Kasumi-1 (cell line): Measurements from ENCODE around the gene SV2A.
"Not testable (repeated sequence)": the region's sequence is repeated elsewhere in the genome, so short reads cannot be mapped to it uniquely, and the experiment has no call there.

Experiments used
- DNase-seq, 2 experiments: peaks; one replicate each; lab custom pipeline; 2025; lab: John Stamatoyannopoulos, UW

SV2A gene, protein sequence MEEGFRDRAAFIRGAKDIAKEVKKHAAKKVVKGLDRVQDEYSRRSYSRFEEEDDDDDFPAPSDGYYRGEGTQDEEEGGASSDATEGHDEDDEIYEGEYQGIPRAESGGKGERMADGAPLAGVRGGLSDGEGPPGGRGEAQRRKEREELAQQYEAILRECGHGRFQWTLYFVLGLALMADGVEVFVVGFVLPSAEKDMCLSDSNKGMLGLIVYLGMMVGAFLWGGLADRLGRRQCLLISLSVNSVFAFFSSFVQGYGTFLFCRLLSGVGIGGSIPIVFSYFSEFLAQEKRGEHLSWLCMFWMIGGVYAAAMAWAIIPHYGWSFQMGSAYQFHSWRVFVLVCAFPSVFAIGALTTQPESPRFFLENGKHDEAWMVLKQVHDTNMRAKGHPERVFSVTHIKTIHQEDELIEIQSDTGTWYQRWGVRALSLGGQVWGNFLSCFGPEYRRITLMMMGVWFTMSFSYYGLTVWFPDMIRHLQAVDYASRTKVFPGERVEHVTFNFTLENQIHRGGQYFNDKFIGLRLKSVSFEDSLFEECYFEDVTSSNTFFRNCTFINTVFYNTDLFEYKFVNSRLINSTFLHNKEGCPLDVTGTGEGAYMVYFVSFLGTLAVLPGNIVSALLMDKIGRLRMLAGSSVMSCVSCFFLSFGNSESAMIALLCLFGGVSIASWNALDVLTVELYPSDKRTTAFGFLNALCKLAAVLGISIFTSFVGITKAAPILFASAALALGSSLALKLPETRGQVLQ

GRCh38 chr1:149917571-149918144, at the start of gene SV2A:
Gene SV2A (minus strand): TSS chr1:149917844. CDS start chr1:149913840, 4,004 bp downstream.
- peak; percentile 71 to 74 for DNase-seq

- no peak for DNase-seq
These were observed 49.4 kb upstream of the SV2A start for GRCh38 chr1:149967041-149967440.

- DNase-seq, result no peak
These were observed 48.8 kb upstream of the SV2A start for GRCh38 chr1:149966405-149966804.

DNA sequence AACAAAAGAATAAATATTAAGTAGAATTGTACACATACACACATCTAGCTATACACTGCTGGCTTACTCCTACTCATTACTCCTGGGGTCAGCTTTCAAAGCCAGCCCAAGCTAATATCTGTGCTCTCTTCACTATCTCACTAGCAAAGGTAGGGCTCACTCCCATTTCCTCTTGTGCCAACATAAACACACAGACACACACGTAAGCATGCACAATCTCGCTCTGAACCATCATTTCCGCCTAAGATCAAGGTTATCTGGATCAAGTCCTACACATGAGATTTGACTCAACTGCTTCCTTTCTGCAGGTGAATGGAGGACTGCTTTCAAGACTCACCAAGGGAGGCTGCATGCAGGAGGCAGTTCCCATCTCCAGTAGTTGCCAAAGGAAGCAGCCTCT, 47.8 kb upstream of the SV2A start:
- DNase-seq, result no peak

GRCh38 chr1:149963358-149963757, 45.7 kb upstream of the SV2A start:
- DNase-seq, result no peak

DNA sequence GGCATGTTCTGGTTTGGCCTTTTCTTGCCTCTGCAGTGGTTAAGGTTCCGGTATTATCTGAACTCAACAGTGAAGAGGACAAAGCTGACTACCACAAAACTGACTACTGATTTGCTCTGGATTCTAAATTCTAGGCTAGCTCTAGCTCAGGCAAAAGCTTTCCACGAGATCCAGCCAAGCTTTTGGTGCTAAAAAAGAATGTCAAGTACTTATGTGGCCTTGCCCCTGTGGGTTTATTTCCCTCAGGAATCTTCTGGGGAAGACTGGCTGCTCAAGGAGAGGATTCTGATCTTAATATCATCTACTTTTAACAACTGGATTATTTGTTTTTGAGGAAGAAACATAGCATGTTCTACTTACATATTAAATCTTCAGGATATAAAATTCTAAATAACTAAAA, 45.1 kb upstream of the SV2A start:
- DNase-seq, result no peak

DNA sequence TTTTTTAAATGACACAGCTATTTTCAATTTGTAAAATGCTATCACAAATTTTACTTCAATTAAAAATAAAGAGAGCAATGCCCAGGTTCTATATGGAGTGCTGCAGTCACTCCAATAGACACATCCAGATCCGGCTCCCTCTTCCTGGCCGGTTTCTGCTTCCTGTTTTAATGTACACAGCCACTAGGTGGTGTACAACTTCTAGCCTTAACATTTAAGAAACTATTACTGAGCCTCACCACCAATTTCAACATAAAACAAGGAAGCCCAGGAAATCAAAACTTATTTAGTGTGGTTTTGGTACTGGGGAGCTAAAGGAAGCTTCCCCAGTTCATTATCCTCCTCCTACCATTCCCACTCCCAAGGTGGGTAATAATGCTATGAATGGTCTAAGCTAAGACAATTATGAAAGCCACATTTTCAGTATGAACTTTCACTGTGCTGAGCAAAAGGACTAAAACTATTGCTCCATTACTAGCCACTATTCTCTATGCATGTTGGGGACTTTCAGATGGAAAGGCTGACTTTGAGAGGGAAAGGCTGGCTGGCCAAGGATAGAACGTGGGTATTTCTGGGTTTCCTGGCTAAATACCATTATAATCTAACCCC, 44.5 kb upstream of the SV2A start:
- peak; percentile 89 to 93 for DNase-seq

DNA sequence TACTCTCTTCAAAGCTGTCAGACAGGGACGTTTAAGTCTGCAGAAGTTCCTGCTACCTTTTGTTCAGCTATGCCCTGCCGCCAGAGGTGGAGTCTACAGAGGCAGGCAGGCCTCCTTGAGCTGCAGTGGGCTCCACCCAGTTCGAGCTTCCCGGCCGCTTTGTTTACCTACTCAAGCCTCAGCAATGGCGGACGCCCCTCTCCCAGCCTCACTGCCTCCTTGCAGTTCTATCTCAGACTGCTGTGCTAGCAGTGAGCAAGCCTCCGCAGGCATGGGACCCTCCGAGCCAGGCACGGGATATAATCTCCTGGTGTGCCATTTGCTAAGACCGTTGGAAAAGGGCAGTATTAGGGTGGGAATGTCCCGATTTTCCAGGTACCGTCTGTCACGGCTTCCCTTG, 39.9 kb upstream of the SV2A start:
- DNase-seq, result not testable (repeated sequence)

DNA sequence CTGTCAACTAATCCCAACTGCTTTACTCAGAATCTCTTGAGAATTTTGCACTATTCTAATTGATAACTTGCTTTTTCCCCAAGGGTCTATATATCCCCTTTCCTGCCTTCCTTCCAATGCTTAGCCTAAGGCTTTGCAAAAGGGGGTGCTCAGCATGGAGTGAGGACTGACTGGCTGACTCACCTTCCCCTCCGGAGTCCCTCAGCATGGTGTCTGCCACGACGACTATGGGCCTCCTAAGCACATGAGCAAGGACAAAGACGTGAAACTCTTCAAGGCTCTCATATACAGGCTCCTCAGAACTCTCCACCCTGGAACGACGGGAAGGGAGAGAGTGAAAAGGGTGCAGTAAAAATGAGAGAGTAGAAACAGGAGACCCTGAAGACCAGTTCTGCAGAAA, 32.3 kb upstream of the SV2A start:
- no peak for DNase-seq

- no peak for DNase-seq
These were observed 27.6 kb upstream of the SV2A start for GRCh38 chr1:149945206-149945605.

DNA sequence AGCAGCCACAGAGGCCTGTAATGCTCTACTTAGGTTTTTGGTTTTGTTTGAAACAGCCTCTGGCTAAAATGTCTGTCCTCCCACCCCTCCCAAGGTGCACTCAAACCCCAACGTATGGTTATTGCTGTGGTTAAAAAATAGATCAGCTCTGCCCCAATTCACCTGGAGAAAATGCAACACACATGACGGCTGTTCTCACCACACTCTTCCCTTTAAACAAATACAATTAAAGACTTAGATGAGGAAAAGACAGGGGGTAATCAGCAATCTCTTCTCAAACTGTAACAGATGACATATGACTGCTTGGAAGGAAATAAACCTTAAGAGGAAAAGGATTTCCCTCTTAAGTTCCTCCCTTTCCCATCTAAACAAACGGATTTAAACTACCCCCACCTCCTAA, 25.2 kb upstream of the SV2A start:
- DNase-seq, result no peak

GRCh38 chr1:149942207-149942606, 24.6 kb upstream of the SV2A start:
- DNase-seq, result peak in 1 of 2 experiments; percentile 29

- DNase-seq, result no peak
These were observed 22.8 kb upstream of the SV2A start for GRCh38 chr1:149940427-149940826.

- not testable (repeated sequence) for DNase-seq
These were observed 21.0 kb upstream of the SV2A start for GRCh38 chr1:149938668-149939003.

GRCh38 chr1:149937759-149938158, 20.1 kb upstream of the SV2A start:
- peak; percentile 17 to 29 for DNase-seq

DNA sequence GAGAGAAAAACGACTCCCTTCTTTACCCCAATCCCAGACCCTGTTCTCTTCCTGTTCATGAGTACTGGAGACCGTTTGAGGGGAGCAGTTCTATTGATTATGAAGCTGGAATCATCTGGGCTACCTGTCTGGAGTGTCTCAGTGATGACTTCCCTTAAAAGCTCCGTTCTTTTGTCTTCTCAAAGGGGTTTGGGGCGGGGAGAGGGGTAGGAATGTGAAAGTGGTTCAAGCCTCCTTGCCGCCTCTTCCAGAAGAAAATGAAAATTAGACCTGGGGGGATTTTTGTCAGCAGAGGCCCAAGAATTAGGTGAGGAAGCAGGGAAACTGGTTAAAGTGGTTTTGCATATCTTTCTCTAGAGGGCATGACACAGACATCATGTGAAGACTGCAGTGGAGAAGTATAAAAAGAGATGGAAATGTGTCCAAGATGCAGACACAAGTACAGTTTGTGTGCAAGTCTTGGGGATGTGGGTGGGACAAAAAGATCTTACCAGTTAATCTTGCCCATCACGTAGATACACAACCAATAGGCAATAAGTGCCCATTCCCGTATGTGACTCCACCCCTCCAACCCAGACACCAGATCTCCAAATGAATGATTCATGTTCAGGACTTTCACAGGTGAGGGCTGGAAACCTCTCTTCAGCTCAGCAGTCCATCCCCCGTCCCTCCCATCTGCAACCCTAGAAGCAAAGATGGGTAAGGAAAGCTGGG, 19.5 kb upstream of the SV2A start:
- DNase-seq, result no peak

- no peak for DNase-seq
These were observed 18.7 kb upstream of the SV2A start, which contains the start of gene MTMR11 for GRCh38 chr1:149936170-149936991. Gene MTMR11 (minus strand): TSS chr1:149936879. CDS start chr1:149936647, 232 bp downstream.

DNA sequence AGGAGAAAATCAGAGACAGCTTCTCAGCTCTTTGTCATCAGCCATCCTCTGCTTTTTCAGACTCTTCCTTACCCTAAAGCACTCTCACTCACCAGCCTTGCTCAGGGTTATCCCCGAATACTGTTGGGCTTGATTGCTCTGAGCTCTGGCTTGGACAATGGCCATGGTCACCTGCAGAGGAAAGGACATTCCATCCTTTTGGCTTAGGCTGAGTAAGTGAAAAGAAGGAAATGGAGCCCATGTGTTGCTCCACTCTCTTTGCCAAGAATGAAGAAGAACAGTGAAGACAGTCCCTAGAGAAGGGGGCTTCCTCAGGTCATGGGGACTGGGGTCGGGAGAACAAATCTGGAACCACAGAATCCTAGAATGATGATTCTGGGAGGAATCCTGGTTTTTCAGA, 16.7 kb upstream of the SV2A start:
- no peak for DNase-seq

- DNase-seq, result no peak
These were observed 15.6 kb upstream of the SV2A start for GRCh38 chr1:149933208-149933607.

DNA sequence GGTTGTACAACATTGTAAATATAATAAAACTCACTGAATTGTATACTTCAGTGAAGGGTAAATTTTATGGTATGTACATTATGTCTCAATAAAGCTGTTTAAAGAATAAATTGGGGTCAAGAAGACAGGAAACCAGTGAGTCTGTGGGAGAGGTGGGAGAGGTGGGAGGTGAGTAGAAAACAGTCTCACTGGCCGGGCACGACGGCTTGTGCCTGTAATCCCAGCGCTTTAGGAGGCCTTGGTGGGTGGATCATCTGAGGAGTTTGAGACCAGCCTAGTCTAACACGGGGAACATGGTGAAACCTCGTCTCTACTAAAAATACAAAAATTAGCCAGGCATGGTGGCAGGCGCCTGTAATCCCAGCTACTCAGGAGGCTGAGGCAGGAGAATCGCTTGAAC, 14.8 kb upstream of the SV2A start:
- DNase-seq, result no peak

DNA sequence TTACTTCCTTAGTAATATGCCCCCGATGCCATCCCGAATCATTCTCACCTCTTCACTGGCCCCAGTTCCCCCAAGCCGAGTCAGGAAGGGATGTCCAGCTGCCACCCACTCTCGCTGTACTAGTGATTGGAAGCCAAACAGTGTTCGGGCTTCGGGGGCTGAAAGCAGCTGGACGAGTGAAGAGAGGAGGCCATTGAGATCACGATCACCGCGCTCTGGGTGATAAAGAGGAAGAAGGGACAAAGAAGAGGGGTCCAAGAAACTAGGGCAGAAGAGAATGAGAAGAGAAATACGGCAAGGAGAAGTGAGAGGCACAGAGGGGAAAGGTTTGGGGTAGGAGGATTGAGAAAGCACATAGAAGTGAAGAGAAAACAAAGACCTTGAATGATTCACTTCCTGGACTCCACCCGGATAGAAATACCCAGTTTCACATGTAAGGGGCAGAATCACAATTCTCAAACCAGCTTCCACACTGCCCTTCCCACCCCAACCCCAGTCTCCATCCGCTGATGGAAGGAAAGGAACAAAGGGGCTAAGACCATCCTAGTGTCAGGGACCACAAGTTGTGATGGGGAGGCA, 13.7 kb upstream of the SV2A start:
- no peak for DNase-seq
